Measurements from ENCODE around the gene DNAJC21.

The DNAJC21 gene

GRCh38 chr5:34915856-34916192, 13.5 kb upstream of the DNAJC21 start:
- Histone ChIP-seq H3K27ac (replicated peaks) (peak overlapping the region; percentile 93), H3K27me3 (ENCODE audit: insufficient read depth, poor library complexity, severe bottlenecking) (no peaks in the 10 kb centered on the region), H3K4me3 (replicated peaks; ENCODE audit: insufficient read depth, low read length) (peak overlapping the region; percentile 75)
- DNase-seq (ENCODE audit: low read depth in 1 of 2, low spot score in 1 of 2), result peak in 1 of 2 experiments; percentile 11
- TF ChIP-seq, protein P1, sequence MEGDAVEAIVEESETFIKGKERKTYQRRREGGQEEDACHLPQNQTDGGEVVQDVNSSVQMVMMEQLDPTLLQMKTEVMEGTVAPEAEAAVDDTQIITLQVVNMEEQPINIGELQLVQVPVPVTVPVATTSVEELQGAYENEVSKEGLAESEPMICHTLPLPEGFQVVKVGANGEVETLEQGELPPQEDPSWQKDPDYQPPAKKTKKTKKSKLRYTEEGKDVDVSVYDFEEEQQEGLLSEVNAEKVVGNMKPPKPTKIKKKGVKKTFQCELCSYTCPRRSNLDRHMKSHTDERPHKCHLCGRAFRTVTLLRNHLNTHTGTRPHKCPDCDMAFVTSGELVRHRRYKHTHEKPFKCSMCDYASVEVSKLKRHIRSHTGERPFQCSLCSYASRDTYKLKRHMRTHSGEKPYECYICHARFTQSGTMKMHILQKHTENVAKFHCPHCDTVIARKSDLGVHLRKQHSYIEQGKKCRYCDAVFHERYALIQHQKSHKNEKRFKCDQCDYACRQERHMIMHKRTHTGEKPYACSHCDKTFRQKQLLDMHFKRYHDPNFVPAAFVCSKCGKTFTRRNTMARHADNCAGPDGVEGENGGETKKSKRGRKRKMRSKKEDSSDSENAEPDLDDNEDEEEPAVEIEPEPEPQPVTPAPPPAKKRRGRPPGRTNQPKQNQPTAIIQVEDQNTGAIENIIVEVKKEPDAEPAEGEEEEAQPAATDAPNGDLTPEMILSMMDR (IDR thresholded peaks at IDR 0.05; ENCODE audit: insufficient read depth, low read length), result no peak
- TF ChIP-seq POLR2AphosphoS5 (IDR thresholded peaks at IDR 0.05; ENCODE audit: low read depth) (no peak), SPI1 (IDR thresholded peaks at IDR 0.05; ENCODE audit: borderline replicate concordance, low read depth) (no peak), REST (IDR thresholded peaks at IDR 0.05; ENCODE audit: insufficient replicate concordance, low read depth) (no peak), GABPA (IDR thresholded peaks at IDR 0.05; ENCODE audit: low read depth) (no peak)

DNA sequence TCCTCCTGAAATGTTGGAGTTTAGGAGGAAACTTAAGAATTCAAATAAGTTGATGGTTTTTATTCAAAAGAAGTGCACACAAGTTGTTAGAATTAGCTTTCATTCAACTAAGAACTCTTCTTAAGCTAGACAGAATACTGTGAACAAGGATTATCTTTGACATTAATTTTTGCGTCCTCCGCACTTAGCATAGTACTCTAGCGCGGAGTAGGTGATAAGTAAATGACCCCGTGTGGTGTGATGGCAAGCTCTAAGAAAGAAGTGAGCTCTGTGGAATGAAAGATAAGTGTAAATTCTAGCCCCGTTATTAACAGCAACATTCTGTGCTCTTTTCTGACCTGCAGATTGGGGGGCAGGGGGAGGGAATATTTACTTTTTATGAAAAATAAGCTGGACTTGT, 12.8 kb upstream of the DNAJC21 start:
- no peaks in the 10 kb centered on the region for H3K27me3 ChIP-seq (ENCODE audit: insufficient read depth, poor library complexity, severe bottlenecking)
- DNase-seq (ENCODE audit: low read depth in 1 of 2, low spot score in 1 of 2), result no peak
- peak overlapping the region; percentile 75 for H3K4me3 ChIP-seq (replicated peaks; ENCODE audit: insufficient read depth, low read length)
- TF ChIP-seq, protein P1 (IDR thresholded peaks at IDR 0.05; ENCODE audit: insufficient read depth, low read length), result no peak
- TF ChIP-seq REST (IDR thresholded peaks at IDR 0.05; ENCODE audit: insufficient replicate concordance, low read depth), result no peak
- no peak for TF ChIP-seq SPI1 (IDR thresholded peaks at IDR 0.05; ENCODE audit: borderline replicate concordance, low read depth)
- no peak for TF ChIP-seq GABPA (IDR thresholded peaks at IDR 0.05; ENCODE audit: low read depth)
- no peak for TF ChIP-seq POLR2AphosphoS5 (IDR thresholded peaks at IDR 0.05; ENCODE audit: low read depth)
- H3K27ac ChIP-seq (replicated peaks), result peak overlapping the region; percentile 93

DNA sequence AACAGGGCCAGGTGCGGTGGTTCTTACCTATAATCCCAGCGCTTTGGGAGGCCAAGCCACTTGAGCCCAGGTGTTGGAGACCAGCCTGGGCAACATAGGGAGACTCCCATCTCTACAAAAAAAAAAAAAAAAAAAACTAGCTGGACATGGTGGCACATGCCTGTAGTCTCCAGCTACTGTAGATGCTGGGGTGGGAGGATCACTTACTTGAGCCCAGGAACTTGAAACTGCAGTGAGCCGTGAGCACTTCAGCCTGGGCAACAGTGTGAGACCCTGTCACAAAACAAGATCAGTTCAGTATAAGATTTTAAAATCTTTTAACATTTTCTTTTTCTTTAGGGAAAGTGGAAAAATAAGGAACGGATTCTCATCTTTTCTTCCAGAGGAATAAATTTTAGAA, 11.3 kb upstream of the DNAJC21 start:
- Histone ChIP-seq H3K4me3 (replicated peaks; ENCODE audit: insufficient read depth, low read length) (peak overlapping the region; percentile 75), H3K27me3 (ENCODE audit: insufficient read depth, poor library complexity, severe bottlenecking) (no peaks in the 10 kb centered on the region), H3K27ac (replicated peaks) (no peak overlapping the region)
- no peak for TF ChIP-seq POLR2AphosphoS5 (IDR thresholded peaks at IDR 0.05; ENCODE audit: low read depth)
- TF ChIP-seq SPI1 (IDR thresholded peaks at IDR 0.05; ENCODE audit: borderline replicate concordance, low read depth), result no peak
- TF ChIP-seq, protein P1 (IDR thresholded peaks at IDR 0.05; ENCODE audit: insufficient read depth, low read length), result no peak
- TF ChIP-seq REST (IDR thresholded peaks at IDR 0.05; ENCODE audit: insufficient replicate concordance, low read depth), result no peak
- TF ChIP-seq GABPA (IDR thresholded peaks at IDR 0.05; ENCODE audit: low read depth), result no peak
- DNase-seq (ENCODE audit: low read depth in 1 of 2, low spot score in 1 of 2), result no peak

Measured in HL-60 (cell line).